AG08396 (cell line): ENCODE measurements around the gene ST6GAL1.

Source experiments
- DNase-seq: peaks from one replicate; pipeline ENCODE4 v3.0.0; 2012; ENCODE audit warnings: low spot score, mixed read lengths

Gene ST6GAL1

DNA sequence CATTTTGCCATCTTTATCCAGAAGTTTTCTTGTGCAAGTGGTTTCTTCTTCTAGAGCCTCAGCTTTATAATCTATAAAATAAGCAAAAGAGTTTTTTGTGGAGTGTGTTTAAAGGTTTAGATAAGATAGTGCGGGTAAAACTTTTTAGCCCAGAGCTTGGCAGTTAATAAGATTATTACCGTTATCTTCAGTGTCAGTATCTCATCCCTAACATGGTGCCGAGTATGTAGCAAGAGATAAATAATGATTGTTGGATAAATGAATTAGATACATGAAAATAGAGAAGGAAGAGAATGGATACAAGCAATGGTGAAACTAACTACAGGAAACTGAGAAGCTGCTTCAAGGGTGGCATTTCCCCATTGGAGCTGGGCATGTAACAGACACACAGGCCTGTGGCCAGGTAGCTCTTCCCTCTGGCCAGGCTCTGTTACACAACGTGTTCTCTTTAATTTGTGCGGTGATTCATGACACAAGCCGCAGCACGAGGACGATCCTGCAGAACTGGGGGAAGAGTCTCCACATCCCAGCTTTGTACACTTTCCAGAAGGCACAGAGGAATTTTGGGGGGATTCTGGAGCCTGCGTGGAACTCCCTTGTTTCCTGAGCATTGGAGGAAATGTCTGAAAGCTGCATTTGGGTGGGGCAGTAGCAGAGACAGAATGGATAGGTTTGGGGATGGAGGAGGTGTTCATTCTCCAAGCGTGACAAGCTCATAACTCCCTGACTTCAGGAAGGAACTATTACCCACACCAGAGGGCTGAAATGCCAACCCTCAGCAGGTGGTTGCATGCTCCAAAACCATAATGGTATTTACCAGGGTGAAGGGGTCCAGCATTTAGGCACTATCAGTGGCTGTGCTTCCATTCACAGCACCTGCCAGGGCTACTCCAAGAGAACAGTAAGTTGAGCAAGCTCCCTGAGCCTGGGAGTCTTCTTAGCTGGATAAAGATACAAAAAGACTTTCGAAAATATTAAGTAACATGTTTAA lies 14.2 kb upstream of the ST6GAL1 start:
- DNase-seq, result no peak

DNA sequence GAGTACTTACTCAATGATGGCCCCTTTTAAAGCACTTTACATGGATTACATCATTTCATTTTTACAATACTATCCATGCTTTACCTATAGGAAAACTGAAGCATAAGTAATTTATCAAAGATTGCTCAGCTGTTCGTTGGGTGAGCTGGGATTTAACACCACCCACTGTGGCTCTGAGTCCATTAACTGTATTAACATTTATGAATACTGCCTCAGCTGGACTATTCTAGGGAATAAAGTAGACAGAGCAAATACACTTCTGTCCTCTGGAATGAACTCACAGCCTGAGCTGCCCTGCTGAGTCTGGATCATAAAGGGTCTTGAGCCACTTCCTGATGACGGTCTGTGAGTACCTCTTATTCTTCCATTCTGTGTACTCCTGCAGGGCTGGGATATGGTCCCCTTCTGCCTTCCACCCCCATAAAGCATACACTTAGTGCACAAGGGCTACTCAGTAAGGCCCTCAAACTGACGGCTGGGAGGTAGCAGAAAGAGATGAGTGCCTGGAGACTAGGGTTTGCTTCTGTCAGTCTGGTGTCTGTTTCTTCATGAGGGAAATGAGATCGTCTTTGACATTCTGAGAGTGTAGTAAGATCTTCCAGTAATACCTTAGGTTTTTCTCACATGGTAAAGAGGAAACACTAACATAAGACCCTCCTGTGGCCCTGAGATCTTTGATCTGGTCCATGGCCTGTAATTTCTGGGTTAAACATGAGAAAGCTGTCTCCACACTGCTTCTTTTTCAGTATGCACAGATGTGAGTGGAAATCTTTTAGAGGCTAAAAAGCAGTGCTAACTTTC lies 12.6 kb upstream of the ST6GAL1 start:
- DNase-seq, result no peak

DNA sequence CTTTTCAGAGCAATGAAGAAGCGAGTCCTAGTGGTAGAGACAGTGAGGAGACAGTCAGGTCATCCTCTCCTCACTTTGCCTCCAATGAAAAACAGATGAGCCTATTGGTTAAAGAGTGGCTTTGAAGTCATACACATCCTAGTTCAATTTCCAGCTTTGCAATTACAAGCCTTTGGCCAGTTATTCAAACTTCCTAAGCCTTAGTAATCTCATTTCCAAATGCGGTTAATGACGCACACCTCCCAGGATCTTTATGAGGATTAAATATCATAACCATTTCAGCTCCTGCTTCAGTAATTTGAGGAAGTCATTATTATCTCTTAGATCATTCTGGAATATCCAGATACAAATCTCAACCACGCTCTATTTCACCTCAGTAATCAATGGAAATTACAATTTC lies 10.0 kb upstream of the ST6GAL1 start:
- DNase-seq, result no peak

DNA sequence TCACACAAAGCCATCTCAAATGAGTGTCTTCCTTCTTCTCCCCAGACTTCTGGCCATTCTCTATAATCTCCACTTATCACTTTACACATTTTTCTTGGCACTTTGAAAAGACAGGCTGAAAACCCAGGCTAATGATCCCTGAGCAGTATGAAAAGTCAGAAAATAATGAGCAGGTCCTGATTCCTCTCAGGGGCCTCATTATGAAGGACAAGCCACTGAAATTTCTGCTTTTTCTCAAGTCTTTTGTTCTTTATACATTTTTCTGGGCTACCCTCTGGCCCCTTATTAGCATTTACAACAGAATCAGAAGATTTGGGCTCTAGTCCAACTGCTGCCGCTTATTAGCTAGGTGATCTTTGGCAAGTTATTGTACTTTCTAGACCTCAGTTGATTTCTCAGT lies 9.5 kb upstream of the ST6GAL1 start:
- no peak for DNase-seq

DNA sequence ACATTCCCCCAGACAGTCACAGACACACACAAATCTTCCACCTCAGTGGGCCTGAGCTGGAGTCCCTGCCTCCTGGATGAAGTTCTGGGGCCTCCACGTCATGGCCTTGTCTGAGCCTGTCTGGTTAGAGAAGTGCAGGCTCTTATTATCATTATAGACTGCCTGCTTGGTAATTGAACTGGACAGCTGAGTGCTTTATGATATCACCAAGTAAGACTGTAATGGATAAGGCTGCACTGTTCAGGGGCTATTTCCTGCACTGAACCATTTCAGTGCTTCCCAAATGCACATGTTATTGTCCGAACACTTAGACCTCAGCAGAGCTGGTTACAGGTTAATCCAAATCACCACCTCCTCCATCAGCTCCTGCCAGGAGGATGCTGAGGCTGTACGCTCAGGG lies 8.7 kb upstream of the ST6GAL1 start:
- DNase-seq, result no peak

DNA sequence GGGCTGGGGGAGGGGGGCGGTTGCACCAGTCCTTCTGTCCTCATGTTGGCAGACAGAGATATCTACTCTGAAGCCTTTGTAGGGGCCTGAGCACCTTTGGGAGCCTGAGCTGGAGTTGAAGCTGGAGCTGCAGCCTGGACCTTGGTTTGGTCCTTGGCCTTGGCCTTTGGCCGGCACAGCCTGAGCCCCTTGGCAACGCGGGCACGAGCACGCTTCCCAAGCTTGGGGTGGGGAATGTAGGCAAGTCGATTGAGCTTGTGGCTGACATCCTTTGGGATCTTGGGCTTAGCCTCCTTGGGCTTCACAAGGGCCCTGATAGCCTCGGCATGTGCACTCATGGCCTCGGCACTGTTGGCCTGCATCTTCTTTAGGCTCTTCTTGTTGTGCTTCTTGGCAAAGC lies 8.1 kb upstream of the ST6GAL1 start:
- no peak for DNase-seq

DNA sequence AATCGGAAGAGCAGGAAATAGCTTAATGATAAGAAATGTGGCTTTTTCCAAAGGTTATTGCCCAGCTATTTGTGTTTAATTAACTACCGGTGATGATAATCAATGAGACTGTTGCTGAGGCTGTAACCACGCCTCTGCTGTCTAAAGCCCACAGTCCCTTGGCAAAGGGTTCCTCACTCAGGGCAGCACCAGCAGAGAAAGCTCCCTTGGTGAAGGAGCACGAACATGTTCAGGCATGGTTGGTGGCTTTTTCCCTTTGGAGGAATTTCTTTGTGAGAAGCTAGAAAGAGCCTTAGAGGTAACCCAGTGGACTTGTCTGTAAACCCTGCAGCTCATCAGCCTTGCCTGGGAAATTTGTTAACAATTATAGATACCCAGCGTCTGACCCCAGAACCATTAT lies 7.5 kb upstream of the ST6GAL1 start:
- no peak for DNase-seq

DNA sequence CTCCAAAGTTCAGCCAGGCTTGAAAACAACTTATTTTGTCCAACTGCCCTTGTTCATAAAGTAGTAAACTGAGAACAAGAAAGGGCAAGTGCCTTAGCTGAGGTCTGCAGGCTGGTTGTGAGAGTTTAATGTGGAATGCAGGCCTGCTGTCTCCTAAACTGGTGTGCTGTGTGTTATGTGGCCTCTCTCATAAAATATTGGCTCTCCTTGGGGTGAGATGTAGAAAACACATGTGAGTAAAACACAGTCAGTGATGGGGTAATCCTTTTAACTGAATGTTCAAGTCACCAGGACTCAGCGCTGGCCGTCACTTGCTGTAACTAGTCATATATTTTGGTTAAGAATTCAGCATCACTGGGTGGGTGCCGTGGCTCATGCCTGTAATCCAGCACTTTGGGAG lies 7.1 kb upstream of the ST6GAL1 start:
- no peak for DNase-seq

DNA sequence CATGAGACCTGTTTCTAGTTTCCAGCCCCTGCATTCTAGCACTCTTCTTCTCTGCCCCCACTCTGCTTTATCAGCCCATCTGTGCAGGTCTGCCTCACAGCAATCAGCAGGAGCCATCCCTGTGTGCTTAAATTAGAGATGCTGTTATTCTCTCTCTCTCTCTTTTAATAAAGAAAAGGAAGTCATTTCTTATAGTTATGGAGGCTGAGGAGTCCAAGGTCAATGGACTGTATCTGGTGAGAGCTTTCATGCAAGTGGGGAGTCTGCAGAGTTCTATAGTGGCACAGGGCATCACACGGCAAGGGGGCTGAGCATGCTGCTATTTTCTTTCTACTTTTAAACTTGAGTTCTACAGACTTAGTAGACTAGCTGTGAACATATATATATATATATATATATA lies 4.5 kb upstream of the ST6GAL1 start:
- DNase-seq, result no peak

DNA sequence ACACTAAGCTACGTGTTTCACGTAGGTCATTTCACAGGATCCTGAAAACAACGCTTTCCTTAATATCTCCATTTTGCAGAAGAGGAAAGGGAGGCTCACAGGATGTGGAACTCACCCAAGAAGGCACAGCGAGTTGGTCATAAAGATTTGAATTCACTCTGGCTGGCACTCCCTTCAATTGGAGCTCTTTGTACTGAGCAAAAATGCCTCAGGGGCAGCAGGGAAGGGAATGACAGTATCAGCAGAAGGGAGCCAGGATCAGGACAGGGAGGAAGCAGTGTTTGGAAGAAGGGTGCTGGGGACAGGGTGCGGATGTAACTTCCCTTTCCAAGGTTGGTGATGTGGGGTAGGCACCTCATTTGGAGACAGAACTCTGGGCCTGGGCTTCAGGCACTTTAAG lies 1.1 kb upstream of the ST6GAL1 start:
- no peak for DNase-seq

DNA sequence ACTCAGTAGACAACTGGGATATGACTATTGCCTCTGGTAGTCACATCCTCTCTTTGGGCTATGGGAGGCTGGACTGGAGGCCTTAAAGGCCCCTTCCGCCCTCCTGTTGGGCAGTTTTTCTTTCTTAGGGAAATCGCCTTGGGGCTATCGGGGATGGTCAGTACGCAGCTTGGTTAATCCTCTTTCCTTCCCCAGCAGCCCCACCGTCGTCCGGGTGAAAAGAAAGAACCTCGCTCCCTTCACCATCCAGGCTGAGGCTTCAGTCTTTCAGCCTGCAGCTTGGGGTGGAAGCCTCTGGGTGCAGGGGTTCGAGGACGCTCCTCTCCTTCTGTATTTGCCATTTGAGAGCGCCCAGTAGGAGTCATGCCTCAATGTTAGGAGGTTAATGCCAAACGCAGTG lies 641 bp upstream of the ST6GAL1 start:
- no peak for DNase-seq

DNA sequence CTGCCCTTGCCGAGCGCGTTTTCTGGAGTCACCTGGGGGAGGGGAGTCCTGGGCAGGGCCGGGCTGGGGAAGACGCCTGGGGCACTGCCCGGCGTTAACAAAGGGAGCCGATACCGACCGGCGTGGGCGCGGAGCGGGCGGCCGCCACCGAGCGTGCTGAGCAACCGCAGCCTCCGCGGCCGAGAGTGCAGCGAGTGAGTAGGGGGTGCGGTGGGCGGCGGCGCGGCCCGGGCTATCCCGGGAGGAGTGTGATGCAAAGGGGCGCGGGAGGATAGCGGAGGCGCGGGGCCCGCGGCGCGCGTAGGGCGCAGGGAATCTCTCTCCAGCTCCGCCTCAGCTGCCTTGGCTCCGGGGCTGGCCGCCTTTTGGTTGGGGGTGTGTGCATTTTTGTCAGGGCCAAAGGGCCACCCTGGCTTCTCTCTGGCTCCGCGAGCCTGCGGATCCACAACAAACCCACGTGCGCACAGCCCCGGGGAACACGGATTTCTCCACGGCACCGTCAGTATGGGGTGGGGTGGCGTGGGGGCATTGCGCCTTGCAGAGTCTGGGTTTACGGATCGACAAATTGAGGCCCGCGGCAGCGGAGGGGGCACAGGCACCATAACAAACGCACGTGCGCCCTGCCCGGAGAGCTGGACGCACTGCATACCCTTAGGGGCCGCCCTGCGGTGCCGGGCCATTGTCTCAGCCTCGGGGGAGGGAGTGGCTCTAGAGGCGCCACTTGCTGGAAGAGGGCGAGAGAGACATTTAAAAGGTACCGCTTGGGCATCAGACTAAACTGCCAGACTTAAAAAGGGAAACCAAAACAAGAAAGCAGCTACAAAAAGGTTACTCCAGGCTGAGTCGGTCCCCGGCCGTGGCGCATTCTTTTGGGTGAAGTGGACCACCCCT lies 560 bp downstream of the ST6GAL1 start:
- DNase-seq, result peak; percentile 36

DNA sequence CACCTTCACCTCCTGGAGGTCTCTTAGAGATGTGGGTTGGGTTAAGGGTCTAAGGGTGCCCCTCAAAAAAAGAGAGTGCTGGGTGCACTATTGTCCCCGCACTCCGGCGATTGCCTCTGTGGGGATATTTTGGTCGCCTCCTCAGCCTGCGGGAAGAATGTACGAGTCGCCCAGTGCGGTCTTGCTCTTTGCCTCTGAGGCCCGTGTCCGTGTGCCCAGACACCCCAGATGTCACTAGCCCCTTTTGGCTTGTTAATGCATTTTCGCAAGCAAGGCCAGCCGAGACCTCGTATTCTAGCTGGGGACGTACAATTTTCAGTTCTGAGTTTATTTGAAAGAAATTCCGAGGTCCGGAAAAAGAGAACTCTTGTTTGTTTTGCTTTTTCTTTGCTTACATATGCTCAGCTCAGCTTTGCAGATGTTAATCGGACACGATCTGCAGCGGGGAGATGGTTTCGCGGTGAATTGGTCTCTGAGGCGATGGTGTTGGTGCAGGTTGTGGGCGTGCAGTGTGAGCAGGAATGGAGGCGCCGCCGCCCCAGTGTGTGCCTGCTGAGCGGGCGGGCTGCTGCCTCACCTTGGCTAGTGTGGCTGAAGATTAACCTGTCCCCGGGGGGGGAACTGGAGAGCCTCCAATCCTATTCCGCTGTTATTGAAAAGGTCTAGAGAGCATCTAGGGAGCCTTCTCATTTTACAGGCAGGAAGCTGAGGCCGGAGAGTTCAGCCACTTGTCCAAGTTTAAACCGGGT lies 1.4 kb downstream of the ST6GAL1 start:
- no peak for DNase-seq

DNA sequence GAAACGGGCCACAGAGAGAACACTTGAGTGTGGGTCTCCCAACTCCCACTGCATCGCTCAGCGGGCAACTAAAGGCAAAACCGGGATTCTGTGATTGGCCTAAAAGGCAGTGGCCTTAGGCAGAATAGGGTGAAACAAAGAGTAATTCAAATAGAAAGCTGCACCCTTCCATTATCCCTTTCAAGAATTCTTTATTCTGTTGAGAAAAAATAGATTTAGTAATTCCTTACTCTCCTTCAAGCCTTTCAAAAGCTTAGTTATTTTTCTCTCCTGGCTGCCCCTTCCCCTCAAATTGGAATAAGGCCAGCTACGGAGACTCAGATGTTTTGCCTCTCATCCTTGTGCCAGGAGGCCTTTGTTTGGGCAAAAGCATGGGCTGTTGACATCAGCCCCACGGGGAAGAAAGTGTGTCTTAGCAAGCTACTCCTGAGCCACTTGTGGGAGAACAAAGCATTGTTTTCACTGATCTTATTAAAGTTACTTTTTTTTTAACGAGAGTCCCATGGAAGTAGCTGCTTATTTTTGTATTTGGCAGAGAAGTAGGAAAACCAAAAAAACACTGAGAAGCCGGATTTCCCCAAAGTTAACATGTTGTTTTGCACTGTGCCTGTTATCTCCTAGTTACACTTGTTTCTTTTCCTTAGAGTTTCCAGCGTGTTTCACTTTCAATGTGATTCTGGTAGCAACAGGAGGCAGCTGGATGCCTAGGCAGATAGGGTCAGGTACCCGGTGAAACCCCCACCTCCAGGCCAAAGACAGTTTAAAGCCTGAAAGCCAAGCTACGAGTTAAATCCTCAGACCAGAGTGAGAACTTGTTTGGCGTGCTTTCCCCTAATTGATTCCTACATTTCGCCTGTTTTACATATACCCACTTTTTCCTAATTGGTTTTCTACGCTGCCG lies 2.2 kb downstream of the ST6GAL1 start:
- no peak for DNase-seq

DNA sequence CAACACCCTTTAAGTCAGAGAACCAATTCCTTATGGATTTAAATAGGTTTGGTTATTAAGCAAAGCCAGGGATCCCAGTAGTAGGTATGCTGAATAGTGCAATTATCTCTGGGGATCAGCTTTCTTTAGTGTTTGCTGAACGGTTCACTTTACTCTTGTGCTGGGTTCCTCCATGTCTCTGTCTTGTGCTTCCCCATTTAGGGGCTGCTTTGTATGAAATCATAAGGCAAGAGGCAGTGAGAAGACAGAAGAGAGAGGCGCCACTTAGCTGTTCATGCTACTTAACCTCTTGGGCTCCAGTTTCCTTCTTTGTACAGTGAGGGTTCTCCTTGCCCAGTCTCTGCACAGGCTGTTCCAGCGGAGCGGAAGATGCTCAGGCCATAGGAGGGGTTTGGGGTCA lies 3.5 kb downstream of the ST6GAL1 start:
- no peak for DNase-seq

DNA sequence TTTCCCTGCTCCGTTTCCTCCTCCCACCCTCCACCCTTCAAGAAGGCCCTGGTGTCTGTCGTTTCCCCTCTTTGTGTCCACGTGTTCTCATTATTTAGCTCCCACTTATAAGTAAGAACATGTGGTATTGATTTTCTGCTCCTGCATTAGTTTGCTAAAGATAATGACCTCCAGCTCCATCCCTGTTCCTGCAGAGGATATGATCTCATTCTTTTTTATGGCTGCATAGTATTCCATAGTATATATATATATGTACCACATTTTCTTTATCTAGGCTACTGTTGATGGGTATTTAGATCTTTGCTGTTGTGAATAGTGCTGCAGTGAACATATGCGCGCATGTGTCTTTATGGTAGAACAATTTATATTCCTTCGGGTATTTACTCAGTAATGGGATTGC lies 4.8 kb downstream of the ST6GAL1 start:
- DNase-seq, result no peak

DNA sequence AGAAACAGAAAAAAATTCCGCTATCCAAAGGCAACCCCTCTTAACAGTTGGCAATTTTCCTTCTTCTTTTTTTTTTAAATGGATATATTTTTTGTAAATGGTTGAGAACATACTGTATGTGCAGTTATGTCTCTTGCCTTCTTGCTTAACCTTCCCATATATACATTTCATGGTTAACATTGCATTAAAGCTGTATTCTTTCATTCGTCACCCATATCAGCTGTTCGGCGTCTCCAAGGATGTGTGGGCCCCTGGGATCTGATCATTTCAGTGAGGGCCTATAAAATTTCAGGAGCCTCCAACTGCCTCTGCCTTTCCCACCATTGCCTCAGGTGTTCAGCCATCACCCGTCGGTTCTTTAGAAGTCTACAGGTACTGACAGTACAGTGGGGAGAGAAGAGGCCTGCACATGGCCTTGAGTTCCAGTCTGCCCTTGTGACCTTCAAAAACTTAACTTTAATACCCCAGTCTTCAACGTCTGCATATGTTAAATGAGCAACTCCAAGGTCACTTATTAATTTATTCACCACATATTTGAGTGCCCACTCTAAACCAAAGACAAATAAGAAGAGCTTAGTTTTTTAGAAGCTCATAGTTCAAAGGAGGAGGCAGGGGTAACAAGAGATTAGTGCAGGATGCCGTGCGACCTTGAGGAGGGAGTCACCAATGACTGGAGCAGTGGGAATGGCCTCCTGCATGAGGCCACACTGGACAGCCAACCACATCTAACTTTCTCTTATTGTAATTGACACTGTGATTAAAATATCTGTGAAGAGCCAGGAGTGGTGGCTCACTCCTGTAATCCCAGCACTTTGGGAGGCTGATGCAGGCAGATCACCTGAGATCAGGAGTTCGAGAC lies 6.9 kb downstream of the ST6GAL1 start:
- DNase-seq, result no peak

DNA sequence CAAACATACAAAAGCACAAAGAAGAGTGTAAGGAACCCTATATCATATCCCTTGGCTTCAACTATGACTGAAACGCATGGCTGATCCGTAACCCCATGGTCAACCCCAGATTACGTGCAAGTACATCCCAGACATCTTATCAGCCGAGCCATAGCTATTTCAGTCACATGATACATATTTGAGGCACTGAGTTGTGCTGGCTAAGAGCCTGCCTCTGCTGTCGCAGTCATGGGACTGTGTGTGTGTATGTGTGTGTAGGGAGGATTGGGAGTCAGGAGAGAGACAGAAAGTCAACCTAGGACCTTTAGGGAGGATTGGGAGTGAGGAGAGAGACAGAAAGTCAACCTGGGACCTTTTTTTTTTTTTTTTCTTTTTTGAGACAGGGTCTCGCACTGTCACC lies 8.4 kb downstream of the ST6GAL1 start:
- no peak for DNase-seq

DNA sequence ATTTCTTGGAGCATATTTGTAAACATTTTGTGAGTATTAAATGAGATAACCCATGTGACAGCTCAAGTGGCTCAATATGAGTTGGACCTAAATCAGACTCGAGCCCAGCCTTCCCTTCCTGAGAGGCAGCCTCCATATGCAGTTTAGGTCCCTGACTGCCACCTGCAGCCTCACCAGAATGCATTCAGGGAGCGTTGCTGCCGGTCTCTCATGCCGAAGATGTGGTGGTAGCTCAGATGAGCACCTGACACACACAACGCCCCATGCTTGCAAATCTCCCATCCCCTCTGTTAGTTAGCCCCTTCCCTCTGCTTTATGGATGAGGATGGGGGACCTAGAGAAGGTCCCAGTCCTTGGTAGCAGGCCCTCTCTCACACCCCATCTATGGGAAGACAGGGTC lies 9.2 kb downstream of the ST6GAL1 start:
- DNase-seq, result no peak
